SK-N-SH (cell line): Measurements from ENCODE around the gene PARD3. TPM values are rescaled to one million over a fixed set of nuclear protein-coding genes. Genes with fewer than 3 reads are reported as not detected.

Experiments
- CTCF ChIA-PET: fragments of 300-600, 350-600 bp; formaldehyde crosslinking; extraction: SDS; loops from one replicate; lab custom pipeline; 2021; lab: Yijun Ruan, JAX
- POLR2A ChIA-PET: fragments of 350-600 bp; sonication (Branson Sonifier 250); formaldehyde crosslinking; extraction: SDS; loops from one replicate; lab custom pipeline; 2020; ENCODE audit warnings: antibody characterized with exemption, inconsistent platforms; lab: Yijun Ruan, JAX
- DNase-seq: peaks from one replicate; pipeline ENCODE4 v3.0.0; 2012
- H2AFZ ChIP-seq: fragments of 200-600 bp; sonication (generic); 2 replicates; pipeline ENCODE4 v1.8.1; 2016; ENCODE audit warnings: antibody characterized with exemption, mild to moderate bottlenecking, low read depth
- H3F3A ChIP-seq: fragments of 200-600 bp; sonication (generic); replicated peaks from 2 replicates; pipeline ENCODE3; 2016; ENCODE audit warnings: antibody characterized with exemption, mild to moderate bottlenecking; ENCODE audit not compliant: insufficient read depth
- H3K27ac ChIP-seq, 2 experiments: fragments of 200-500 bp in 1 of 2; fragments of 200-600 bp in 1 of 2; sonication (Bioruptor generic) in 1 of 2; sonication (generic), shearing (Covaris generic) in 1 of 2; 2 replicates each; pipeline versions ENCODE4 v1.5.1 to v1.6.1; 2014 to 2016; ENCODE audit warnings: low read depth in 2 of 2, inconsistent platforms in 1 of 2, low read length in 1 of 2, mild to moderate bottlenecking in 1 of 2, mixed read lengths in 1 of 2
- H3K27me3 ChIP-seq: fragments of 200-600 bp; sonication (generic), shearing (Covaris generic); 2 replicates; pipeline ENCODE4 v1.6.1; 2016; ENCODE audit warnings: mixed run types; ENCODE audit not compliant: insufficient read depth
- H3K36me3 ChIP-seq, 2 experiments: fragments of 200-500 bp in 1 of 2; fragments of 200-600 bp in 1 of 2; sonication (Bioruptor generic) in 1 of 2; sonication (generic) in 1 of 2; replicated peaks in 1 of 2; 2 replicates each; pipeline versions ENCODE3 to v1.5.1; 2014 to 2016; ENCODE audit warnings: low read length in 1 of 2, mild to moderate bottlenecking in 1 of 2; ENCODE audit not compliant: insufficient read depth in 2 of 2, control insufficient read depth in 1 of 2
- H3K4me1 ChIP-seq, 2 experiments: fragments of 200-500 bp in 1 of 2; fragments of 200-600 bp in 1 of 2; sonication (Bioruptor generic) in 1 of 2; sonication (generic), shearing (Covaris generic) in 1 of 2; 2 replicates each; pipeline versions ENCODE4 v1.5.1 to v1.6.1; 2014 to 2016; ENCODE audit warnings: low read depth in 1 of 2, low read length in 1 of 2, mixed run types in 1 of 2; ENCODE audit not compliant: insufficient read depth in 2 of 2, control insufficient read depth in 1 of 2
- H3K4me2 ChIP-seq: fragments of 200-600 bp; sonication (generic), shearing (Covaris generic); 2 replicates; pipeline ENCODE4 v1.6.1; 2017; ENCODE audit warnings: mixed run types
- H3K4me3 ChIP-seq, 2 experiments: fragments of 200-500 bp in 1 of 2; fragments of 200-600 bp in 1 of 2; sonication (Bioruptor generic) in 1 of 2; sonication (generic), shearing (Covaris generic) in 1 of 2; 2 replicates each; pipeline versions ENCODE4 v1.5.1 to v1.8.1; 2014 to 2016; ENCODE audit warnings: low read depth in 2 of 2, inconsistent platforms in 1 of 2, low read length in 1 of 2, mild to moderate bottlenecking in 1 of 2, mixed read lengths in 1 of 2, moderate library complexity in 1 of 2
- H3K79me2 ChIP-seq: fragments of 200-600 bp; sonication (generic); 2 replicates; pipeline ENCODE4 v1.8.1; 2017; ENCODE audit warnings: mild to moderate bottlenecking; ENCODE audit not compliant: insufficient read depth
- H3K9ac ChIP-seq: fragments of 200-600 bp; sonication (generic); 2 replicates; pipeline ENCODE4 v1.6.1; 2017; ENCODE audit warnings: mixed run types
- H3K9me2 ChIP-seq: fragments of 200-600 bp; sonication (generic); 2 replicates; pipeline ENCODE4 v1.6.1; 2017; ENCODE audit warnings: mixed run types
- H3K9me3 ChIP-seq: fragments of 200-600 bp; sonication (generic); 2 replicates; pipeline ENCODE4 v1.6.1; 2017; ENCODE audit warnings: mixed run types, mild to moderate bottlenecking, moderate library complexity
- H4K20me1 ChIP-seq: fragments of 200-600 bp; sonication (generic); 2 replicates; pipeline ENCODE4 v1.6.1; 2017; ENCODE audit warnings: mild to moderate bottlenecking, mixed run types; ENCODE audit not compliant: insufficient read depth
- EZH2phosphoT487 ChIP-seq: fragments of 200-600 bp; sonication (generic); IDR thresholded peaks from 2 replicates; pipeline ENCODE4 v1.6.1; 2017; ENCODE audit warnings: low read depth, mixed run types, mild to moderate bottlenecking, antibody characterized with exemption, moderate library complexity, borderline replicate concordance
- FOSL2 ChIP-seq: IDR thresholded peaks from 2 replicates; pipeline ENCODE4 v1.4.0; 2012; ENCODE audit warnings: low read depth, mild to moderate bottlenecking, moderate library complexity, borderline replicate concordance
- MEF2A ChIP-seq: IDR thresholded peaks from 2 replicates; pipeline ENCODE4 v1.4.0; 2012; ENCODE audit warnings: low read depth, borderline replicate concordance
- MXI1 ChIP-seq: IDR thresholded peaks from 2 replicates; pipeline ENCODE4 v1.6.1; 2012; ENCODE audit warnings: mild to moderate bottlenecking, low read depth, low read length, improper control_type of control experiment
- NRF1 ChIP-seq: IDR thresholded peaks from 2 replicates; pipeline ENCODE4 v1.6.1; 2012; ENCODE audit warnings: low read depth, mild to moderate bottlenecking, low read length
- POLR2AphosphoS5 ChIP-seq: IDR thresholded peaks from 2 replicates; pipeline ENCODE4 v1.6.1; 2012; ENCODE audit warnings: low read depth, low read length
- TAF1 ChIP-seq: IDR thresholded peaks from 2 replicates; pipeline ENCODE4 v1.6.1; 2012; ENCODE audit warnings: low read depth, mild to moderate bottlenecking, low read length, moderate library complexity, borderline replicate concordance
- TEAD4 ChIP-seq: IDR thresholded peaks from 2 replicates; pipeline ENCODE4 v1.4.0; 2012; ENCODE audit warnings: mild to moderate bottlenecking, borderline replicate concordance; ENCODE audit not compliant: insufficient read depth
- YY1 ChIP-seq: IDR thresholded peaks from 2 replicates; pipeline ENCODE4 v1.4.0; 2012; ENCODE audit warnings: low read depth, mild to moderate bottlenecking
- WGBS: methylation state at CpG from one replicate; pipeline ENCODE4 v1.1.6; 2017; ENCODE audit warnings: low lambda C conversion rate; 5-methylcytosine and 5-hydroxymethylcytosine counted together
- polyA plus RNA-seq, 3 experiments: library from polyadenylated mRNA; depleted of rRNA; stranded (reverse); fragments of >200 nt; gene quantifications; 2 replicates each; pipeline ENCODE4 v1.2.3, GENCODE V29; 2012
- TF ChIP-seq, protein P1 (sequence below): IDR thresholded peaks from 2 replicates; pipeline ENCODE4 v1.6.1; 2012; ENCODE audit warnings: mild to moderate bottlenecking, low read depth, low read length, moderate library complexity
- TF ChIP-seq, protein P2 (sequence below): IDR thresholded peaks from 2 replicates; pipeline ENCODE4 v1.4.0; 2012; ENCODE audit warnings: low read depth, borderline replicate concordance
- TF ChIP-seq, protein P3 (sequence below): IDR thresholded peaks from 2 replicates; pipeline ENCODE4 v1.4.0; 2012; ENCODE audit warnings: low read depth, borderline replicate concordance
- TF ChIP-seq, protein P4 (sequence below): IDR thresholded peaks from 2 replicates; pipeline ENCODE4 v1.4.0; 2012; ENCODE audit warnings: low read depth

Gene PARD3
- polyA plus RNA-seq, 1 of the 3 experiments (the other 2 are of a cell fraction): 29.4 TPM

DNA sequence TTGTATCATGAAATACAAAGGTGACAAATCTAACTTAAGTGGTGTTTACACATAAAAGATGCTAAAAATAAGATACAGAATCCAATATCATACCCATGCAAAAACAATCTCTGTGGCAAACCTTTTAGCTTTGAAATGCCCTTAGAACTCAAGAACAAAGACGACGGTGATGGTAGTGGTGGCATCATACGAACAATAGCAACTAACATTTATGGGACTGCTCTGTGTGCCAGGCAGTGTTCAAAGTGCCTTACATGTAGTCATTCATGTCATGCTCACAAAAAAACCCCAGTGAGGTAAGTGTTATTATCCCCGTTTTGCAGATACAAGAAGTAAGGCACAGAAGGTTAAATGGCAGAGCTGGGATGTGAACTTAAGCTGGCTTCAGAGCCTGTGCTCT lies 563.9 kb downstream of the PARD3 start:
- H3K27me3 ChIP-seq: no peaks in the 10 kb centered on the region
- no peak overlapping the region for H3K27ac ChIP-seq
- no peak overlapping the region for H3K9ac ChIP-seq
- ChIA-PET CTCF (interaction anchor here (1.8 kb wide), 1 partner anchor 387 kb away, joined by 7 read pairs; no protein-coding TSS in a partner anchor), POLR2A (no interaction called here)
- no peak overlapping the region for H2AFZ ChIP-seq
- H3K4me3 ChIP-seq: no peak overlapping the region
- WGBS: 95% methylated on average over 4 of the region's 4 CpGs
- H3K4me2 ChIP-seq: no peak overlapping the region
- no peak for TF ChIP-seq TEAD4
- no peak for TF ChIP-seq TAF1
- no peak for TF ChIP-seq FOSL2
- TF ChIP-seq EZH2phosphoT487: no peak
- no peak for TF ChIP-seq NRF1
- TF ChIP-seq, protein P1, sequence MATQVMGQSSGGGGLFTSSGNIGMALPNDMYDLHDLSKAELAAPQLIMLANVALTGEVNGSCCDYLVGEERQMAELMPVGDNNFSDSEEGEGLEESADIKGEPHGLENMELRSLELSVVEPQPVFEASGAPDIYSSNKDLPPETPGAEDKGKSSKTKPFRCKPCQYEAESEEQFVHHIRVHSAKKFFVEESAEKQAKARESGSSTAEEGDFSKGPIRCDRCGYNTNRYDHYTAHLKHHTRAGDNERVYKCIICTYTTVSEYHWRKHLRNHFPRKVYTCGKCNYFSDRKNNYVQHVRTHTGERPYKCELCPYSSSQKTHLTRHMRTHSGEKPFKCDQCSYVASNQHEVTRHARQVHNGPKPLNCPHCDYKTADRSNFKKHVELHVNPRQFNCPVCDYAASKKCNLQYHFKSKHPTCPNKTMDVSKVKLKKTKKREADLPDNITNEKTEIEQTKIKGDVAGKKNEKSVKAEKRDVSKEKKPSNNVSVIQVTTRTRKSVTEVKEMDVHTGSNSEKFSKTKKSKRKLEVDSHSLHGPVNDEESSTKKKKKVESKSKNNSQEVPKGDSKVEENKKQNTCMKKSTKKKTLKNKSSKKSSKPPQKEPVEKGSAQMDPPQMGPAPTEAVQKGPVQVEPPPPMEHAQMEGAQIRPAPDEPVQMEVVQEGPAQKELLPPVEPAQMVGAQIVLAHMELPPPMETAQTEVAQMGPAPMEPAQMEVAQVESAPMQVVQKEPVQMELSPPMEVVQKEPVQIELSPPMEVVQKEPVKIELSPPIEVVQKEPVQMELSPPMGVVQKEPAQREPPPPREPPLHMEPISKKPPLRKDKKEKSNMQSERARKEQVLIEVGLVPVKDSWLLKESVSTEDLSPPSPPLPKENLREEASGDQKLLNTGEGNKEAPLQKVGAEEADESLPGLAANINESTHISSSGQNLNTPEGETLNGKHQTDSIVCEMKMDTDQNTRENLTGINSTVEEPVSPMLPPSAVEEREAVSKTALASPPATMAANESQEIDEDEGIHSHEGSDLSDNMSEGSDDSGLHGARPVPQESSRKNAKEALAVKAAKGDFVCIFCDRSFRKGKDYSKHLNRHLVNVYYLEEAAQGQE: no peak
- TF ChIP-seq POLR2AphosphoS5: no peak
- TF ChIP-seq, protein P2, sequence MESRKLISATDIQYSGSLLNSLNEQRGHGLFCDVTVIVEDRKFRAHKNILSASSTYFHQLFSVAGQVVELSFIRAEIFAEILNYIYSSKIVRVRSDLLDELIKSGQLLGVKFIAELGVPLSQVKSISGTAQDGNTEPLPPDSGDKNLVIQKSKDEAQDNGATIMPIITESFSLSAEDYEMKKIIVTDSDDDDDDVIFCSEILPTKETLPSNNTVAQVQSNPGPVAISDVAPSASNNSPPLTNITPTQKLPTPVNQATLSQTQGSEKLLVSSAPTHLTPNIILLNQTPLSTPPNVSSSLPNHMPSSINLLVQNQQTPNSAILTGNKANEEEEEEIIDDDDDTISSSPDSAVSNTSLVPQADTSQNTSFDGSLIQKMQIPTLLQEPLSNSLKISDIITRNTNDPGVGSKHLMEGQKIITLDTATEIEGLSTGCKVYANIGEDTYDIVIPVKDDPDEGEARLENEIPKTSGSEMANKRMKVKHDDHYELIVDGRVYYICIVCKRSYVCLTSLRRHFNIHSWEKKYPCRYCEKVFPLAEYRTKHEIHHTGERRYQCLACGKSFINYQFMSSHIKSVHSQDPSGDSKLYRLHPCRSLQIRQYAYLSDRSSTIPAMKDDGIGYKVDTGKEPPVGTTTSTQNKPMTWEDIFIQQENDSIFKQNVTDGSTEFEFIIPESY: no peak
- TF ChIP-seq, protein P3, sequence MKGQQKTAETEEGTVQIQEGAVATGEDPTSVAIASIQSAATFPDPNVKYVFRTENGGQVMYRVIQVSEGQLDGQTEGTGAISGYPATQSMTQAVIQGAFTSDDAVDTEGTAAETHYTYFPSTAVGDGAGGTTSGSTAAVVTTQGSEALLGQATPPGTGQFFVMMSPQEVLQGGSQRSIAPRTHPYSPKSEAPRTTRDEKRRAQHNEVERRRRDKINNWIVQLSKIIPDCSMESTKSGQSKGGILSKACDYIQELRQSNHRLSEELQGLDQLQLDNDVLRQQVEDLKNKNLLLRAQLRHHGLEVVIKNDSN: no peak
- TF ChIP-seq MEF2A: no peak
- H3K36me3 ChIP-seq: peaks cover 0 to 5% of the 10 kb centered on the region in 2 experiments
- no peaks in the 10 kb centered on the region for H3F3A ChIP-seq
- H3K9me3 ChIP-seq: no peaks in the 10 kb centered on the region
- H3K9me2 ChIP-seq: no peaks in the 10 kb centered on the region
- peaks cover 0 to 8% of the 10 kb centered on the region in 2 experiments; a peak in 2 of 4 replicates for H3K4me1 ChIP-seq
- no peaks in the 10 kb centered on the region for H3K79me2 ChIP-seq
- no peaks in the 10 kb centered on the region for H4K20me1 ChIP-seq
- DNase-seq: no peak

DNA sequence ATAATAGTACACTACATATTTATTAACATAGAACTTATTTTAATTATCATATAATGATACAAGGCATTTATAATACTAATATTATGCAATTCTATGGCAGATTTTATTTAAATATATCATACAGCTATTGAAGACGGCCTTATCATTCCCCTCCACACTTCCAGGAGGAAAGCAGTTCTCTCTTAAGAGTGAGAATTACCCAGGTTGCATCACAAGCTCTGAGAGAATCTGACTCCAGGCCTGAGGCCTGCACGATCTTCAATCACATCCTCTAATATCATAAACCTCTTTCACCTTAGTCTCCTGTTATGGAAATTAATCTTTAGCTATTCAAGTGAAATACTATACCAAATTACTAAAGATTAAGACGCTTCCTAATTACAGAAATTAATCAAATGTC lies 564.4 kb downstream of the PARD3 start:
- TF ChIP-seq TEAD4 (no peak), MXI1 (no peak), YY1 (no peak)
- TF ChIP-seq, protein P4, sequence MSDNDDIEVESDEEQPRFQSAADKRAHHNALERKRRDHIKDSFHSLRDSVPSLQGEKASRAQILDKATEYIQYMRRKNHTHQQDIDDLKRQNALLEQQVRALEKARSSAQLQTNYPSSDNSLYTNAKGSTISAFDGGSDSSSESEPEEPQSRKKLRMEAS: no peak
- Histone ChIP-seq H2AFZ (no peak overlapping the region), H3F3A (no peaks in the 10 kb centered on the region), H3K4me3 (no peak overlapping the region), H3K36me3 (peaks cover 0 to 4% of the 10 kb centered on the region in 2 experiments), H3K79me2 (no peaks in the 10 kb centered on the region), H3K9me2 (no peaks in the 10 kb centered on the region), H4K20me1 (no peaks in the 10 kb centered on the region), H3K27me3 (no peaks in the 10 kb centered on the region), H3K9ac (no peak overlapping the region), H3K4me2 (no peak overlapping the region), H3K4me1 (peaks cover 0 to 8% of the 10 kb centered on the region in 2 experiments; a peak in 2 of 4 replicates), H3K27ac (no peak overlapping the region), H3K9me3 (no peaks in the 10 kb centered on the region)
- ChIA-PET CTCF (interaction anchor here (0.9 to 1.8 kb wide), 2 partner anchors 388 to 920 kb away, joined by 3 to 7 read pairs; no protein-coding TSS in a partner anchor), POLR2A (no interaction called here)
- WGBS: 98% methylated on average over 3 of the region's 3 CpGs
- DNase-seq: no peak
